ENCODE measurements around the gene C5orf47. TPM values are rescaled to one million over a fixed set of nuclear protein-coding genes. Genes with fewer than 3 reads are reported as not detected.

The C5orf47 gene
- polyA plus RNA-seq, 1 donor (not counting 4 experiments of a cell fraction or from before 2014, with no cell fraction given), result 0.03 TPM

- TF ChIP-seq EZH2 (IDR thresholded peaks at IDR 0.05; ENCODE audit: low read length), result no peak
- no peak for TF ChIP-seq CTCF (optimal IDR thresholded peaks at IDR 0.05 in 1 of 3, IDR thresholded peaks at IDR 0.05 in 1 of 3, conservative IDR thresholded peaks at IDR 0.05 in 1 of 3; ENCODE audit: extremely low read depth in 1 of 3, insufficient read depth in 2 of 3, low read length in 3 of 3)
- H4K20me1 ChIP-seq (ENCODE audit: control insufficient read depth, extremely low read depth, insufficient read depth, low read length), result no peaks in the 10 kb centered on the region
- dilution Hi-C loops (cut with MboI; ENCODE audit: extremely low pct_ligation_motif_present, low sequenced_read_pairs), result no loop called here
- H3K27ac ChIP-seq (ENCODE audit: control insufficient read depth, insufficient read depth, low read length), result no peak overlapping the region
- no peaks in the 10 kb centered on the region for H3K79me2 ChIP-seq (ENCODE audit: control insufficient read depth, insufficient read depth, low read length)
- no peaks in the 10 kb centered on the region for H3K36me3 ChIP-seq (ENCODE audit: control insufficient read depth in 2 of 2, extremely low read depth in 1 of 2, insufficient read depth in 2 of 2, low read length in 2 of 2)
- no peaks in the 10 kb centered on the region for H3K9me3 ChIP-seq (ENCODE audit: control insufficient read depth, low read depth, low read length)
- H3K9ac ChIP-seq (ENCODE audit: control insufficient read depth, extremely low read depth, insufficient read depth, low read length), result no peak overlapping the region
- H3K4me3 ChIP-seq (ENCODE audit: control insufficient read depth in 2 of 3, extremely low read depth in 1 of 3, insufficient read depth in 2 of 3, low read depth in 1 of 3, low read length in 3 of 3), result no peak overlapping the region
- DNase-seq (ENCODE audit: low read depth, low spot score) (no peak), FAIRE-seq (no peak)
- H3K4me2 ChIP-seq (ENCODE audit: control insufficient read depth, extremely low read depth, insufficient read depth, low read depth, low read length), result no peak overlapping the region
- H2AFZ ChIP-seq (ENCODE audit: control insufficient read depth, low read length), result no peak overlapping the region
- no peaks in the 10 kb centered on the region for H3K9me1 ChIP-seq (ENCODE audit: control insufficient read depth, extremely low read depth, insufficient read depth, low read length)
- H3K4me1 ChIP-seq (ENCODE audit: control insufficient read depth, extremely low read depth, insufficient read depth, low read length), result no peaks in the 10 kb centered on the region
- H3K27me3 ChIP-seq (ENCODE audit: control insufficient read depth, extremely low read depth, insufficient read depth, low read length), result no peaks in the 10 kb centered on the region
These were observed 8.4 kb downstream of the C5orf47 start for GRCh38 chr5:173997331-173997730.

DNA sequence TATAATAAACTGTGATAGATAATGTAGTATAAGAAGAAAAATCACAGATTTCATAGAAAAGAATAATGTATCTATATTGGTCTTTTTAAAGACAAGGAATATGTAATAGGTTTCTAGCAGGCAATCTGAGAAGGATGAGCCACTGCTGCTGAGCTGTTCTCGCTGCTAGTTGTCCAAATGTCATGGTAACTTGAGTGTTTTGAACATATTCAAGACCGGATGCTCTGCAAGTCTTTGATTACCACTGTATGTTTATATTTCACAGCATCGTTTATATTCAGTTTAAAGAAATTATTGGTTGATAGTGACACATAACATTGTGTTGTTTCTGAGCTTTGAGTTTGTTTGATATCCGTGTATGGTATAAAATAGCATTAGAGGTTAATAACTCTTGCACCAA lies 9.6 kb downstream of the C5orf47 start:
- no peak overlapping the region for H3K9ac ChIP-seq (ENCODE audit: control insufficient read depth, extremely low read depth, insufficient read depth, low read length)
- no peaks in the 10 kb centered on the region for H3K4me1 ChIP-seq (ENCODE audit: control insufficient read depth, extremely low read depth, insufficient read depth, low read length)
- H3K9me3 ChIP-seq (ENCODE audit: control insufficient read depth, low read depth, low read length), result no peaks in the 10 kb centered on the region
- DNase-seq (ENCODE audit: low read depth, low spot score) (no peak), FAIRE-seq (no peak)
- H4K20me1 ChIP-seq (ENCODE audit: control insufficient read depth, extremely low read depth, insufficient read depth, low read length), result no peaks in the 10 kb centered on the region
- H3K27ac ChIP-seq (ENCODE audit: control insufficient read depth, insufficient read depth, low read length), result no peak overlapping the region
- no peak for TF ChIP-seq CTCF (optimal IDR thresholded peaks at IDR 0.05 in 1 of 3, IDR thresholded peaks at IDR 0.05 in 1 of 3, conservative IDR thresholded peaks at IDR 0.05 in 1 of 3; ENCODE audit: extremely low read depth in 1 of 3, insufficient read depth in 2 of 3, low read length in 3 of 3)
- TF ChIP-seq EZH2 (IDR thresholded peaks at IDR 0.05; ENCODE audit: low read length), result no peak
- no peak overlapping the region for H3K4me3 ChIP-seq (ENCODE audit: control insufficient read depth in 2 of 3, extremely low read depth in 1 of 3, insufficient read depth in 2 of 3, low read depth in 1 of 3, low read length in 3 of 3)
- no peak overlapping the region for H2AFZ ChIP-seq (ENCODE audit: control insufficient read depth, low read length)
- H3K27me3 ChIP-seq (ENCODE audit: control insufficient read depth, extremely low read depth, insufficient read depth, low read length), result no peaks in the 10 kb centered on the region
- no peak overlapping the region for H3K4me2 ChIP-seq (ENCODE audit: control insufficient read depth, extremely low read depth, insufficient read depth, low read depth, low read length)
- no peaks in the 10 kb centered on the region for H3K79me2 ChIP-seq (ENCODE audit: control insufficient read depth, insufficient read depth, low read length)
- dilution Hi-C loops (cut with MboI; ENCODE audit: extremely low pct_ligation_motif_present, low sequenced_read_pairs), result no loop called here
- no peaks in the 10 kb centered on the region for H3K9me1 ChIP-seq (ENCODE audit: control insufficient read depth, extremely low read depth, insufficient read depth, low read length)
- H3K36me3 ChIP-seq (ENCODE audit: control insufficient read depth in 2 of 2, extremely low read depth in 1 of 2, insufficient read depth in 2 of 2, low read length in 2 of 2), result no peaks in the 10 kb centered on the region

All from keratinocyte (primary cell).